Measurements from ENCODE around the gene ARHGAP26.

ARHGAP26 gene

GRCh38 chr5:143064218-143064641 is 294.1 kb downstream of the ARHGAP26 start:
- DNase-seq (ENCODE audit: low spot score) = no peak

DNA sequence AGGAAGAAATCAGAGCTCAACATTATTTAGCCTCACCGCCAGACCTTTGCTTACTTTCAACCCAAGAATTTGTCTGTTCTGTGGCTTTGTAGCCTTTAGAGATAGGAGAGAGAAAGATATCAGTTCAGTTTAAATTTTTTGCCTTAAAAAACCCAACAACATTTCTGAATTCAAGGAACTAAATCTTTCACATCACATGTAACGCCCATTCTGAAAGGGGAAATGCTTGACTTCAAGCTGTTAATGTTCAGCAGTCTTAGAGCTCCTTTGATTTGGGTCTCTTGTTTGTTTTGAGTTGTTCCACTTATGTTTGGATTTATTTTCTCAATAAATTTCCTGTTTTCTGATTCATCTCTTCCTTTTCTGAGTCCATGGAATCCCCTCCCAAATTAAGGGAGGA is 294.5 kb downstream of the ARHGAP26 start:
- DNase-seq (ENCODE audit: low spot score) = no peak

- DNase-seq (ENCODE audit: low spot score) = no peak
These were observed 295.2 kb downstream of the ARHGAP26 start for GRCh38 chr5:143065185-143065965.

- no peak for DNase-seq (ENCODE audit: low spot score)
These were observed 295.9 kb downstream of the ARHGAP26 start for GRCh38 chr5:143065996-143066522.

GRCh38 chr5:143066556-143067281 is 296.5 kb downstream of the ARHGAP26 start:
- DNase-seq (ENCODE audit: low spot score) = no peak

DNA sequence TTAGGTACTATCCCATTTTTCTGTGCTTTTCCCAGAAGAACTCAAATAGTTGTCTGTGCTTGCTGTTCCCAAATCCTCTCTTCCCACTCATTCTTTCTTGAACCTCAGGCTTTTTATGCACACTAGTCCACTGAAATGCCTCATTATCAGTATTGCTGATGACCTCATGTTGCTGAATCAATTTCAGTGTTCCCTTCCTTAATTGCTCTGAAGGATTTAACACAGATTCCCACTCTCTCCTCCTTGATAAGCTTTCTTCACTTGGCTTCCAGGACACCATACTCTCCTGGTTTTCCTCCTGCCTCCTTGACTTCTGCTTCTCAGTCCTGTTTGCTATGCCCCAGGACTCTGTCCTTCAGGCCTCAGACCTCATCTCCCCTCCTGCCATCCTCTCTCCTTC is 298.5 kb downstream of the ARHGAP26 start:
- DNase-seq (ENCODE audit: low spot score) = no peak

GRCh38 chr5:143071927-143072326 is 301.8 kb downstream of the ARHGAP26 start:
- no peak for DNase-seq (ENCODE audit: low spot score)

DNA sequence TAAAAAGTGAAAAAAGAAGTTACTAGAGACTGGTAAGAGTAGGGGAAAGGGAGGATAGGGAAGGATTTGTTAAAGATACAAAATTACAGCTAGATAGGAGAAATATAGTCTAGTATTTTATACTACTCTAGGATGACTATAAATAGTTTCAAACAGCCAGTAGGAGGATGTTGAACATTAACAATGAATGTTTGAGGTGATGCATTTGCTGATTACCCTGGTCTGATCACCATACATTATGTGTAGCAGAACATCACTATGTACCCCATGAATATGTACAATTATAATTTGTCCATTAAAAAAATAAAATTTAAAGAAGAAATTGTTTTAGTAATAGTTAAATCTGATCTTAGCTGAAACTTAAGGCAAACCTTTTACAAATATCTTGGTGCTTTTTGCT is 302.6 kb downstream of the ARHGAP26 start:
- no peak for DNase-seq (ENCODE audit: low spot score)

DNA sequence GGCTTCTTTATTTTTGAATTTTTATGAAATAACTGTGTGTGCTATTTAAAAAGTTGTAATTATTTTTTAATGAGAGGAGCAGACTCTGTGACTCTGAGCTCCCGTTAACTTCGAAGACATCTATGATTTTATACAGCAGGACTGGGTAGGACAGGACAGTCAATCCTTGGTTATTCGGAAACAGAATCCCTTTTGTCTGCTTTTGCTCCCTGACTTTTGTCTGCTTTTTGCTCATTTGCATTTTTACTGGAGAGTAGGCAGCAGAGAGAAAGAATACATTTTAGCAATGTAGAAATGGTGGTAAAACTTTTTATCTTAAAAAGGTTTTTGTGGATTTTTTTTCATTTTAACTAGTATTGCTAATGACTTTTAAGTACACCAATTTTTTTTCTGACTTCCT is 303.6 kb downstream of the ARHGAP26 start:
- DNase-seq (ENCODE audit: low spot score) = no peak

DNA sequence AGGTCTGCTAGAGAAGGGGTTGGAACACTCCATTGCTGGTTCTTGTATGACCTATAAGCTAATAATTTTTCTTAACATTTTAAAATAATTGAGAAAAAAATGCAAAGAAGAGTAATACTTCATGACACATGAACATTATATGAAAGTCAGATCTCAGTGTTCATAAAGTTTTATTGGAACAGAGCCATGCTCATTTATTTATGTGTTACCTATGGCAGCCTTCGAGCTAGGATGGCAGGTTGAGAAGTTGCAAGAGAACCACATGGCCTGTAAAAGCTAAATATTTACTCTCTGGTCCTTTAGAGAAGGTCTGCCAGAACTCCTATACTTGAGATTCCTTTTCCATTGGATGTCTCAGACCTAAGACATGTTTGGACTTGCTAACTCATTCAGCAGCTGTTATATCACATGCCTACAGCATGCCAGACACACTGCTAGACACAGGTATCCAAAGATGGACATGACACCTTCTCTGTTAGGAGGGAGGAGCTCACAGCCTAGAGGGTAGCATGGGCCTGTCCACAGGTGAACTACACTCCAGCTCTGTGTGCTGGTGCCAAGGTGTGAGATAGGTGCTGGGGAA is 304.3 kb downstream of the ARHGAP26 start:
- DNase-seq (ENCODE audit: low spot score) = no peak

DNA sequence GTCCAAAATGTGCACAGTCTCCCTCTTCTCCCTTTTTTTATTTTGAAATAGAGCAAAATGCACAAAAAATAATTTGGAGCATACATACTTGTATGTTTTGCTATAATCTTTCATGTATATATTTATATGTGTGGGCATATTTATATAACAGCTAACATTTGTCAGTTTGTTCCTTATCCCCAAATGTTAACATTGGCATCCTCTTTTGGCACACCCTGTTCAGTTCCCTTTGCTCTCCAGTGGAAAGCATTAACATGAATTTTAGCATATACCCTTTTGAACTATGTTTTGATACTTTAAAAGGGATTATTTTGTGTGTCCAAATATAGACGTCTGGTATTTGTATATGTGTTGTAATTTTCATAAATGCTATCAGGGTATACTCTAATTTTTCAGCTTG is 306.2 kb downstream of the ARHGAP26 start:
- no peak for DNase-seq (ENCODE audit: low spot score)

DNA sequence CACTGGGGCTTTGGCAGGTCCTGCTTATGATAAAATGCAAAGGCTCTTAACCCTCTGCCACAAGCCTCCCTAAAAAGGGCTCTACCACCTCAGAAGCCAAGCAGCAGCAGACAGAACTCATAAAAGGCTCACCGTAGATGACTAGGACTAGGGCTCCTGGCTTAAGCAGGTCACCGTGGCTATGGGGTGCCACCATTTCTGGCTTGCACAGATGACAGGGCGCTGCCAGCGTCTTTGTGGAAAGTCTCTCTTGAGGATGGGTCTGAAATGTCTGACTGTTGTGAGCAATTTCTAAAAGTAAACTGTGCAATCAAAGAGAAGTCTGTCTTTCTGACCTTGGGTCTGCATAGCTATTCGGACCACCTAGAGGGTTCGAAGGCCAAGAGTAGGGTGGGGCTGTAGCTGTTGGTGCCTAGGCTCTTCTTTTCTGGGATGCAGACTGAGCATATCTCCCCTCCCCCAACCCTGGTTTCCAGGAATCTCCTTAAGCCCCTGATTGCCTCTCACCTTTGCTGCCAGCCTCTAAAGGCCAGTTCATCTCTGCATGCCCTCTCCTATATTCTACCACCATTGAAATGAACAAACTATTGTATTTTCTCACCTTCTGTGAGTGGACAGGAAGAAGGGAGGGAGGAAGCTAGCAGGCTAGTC is 307.4 kb downstream of the ARHGAP26 start:
- DNase-seq (ENCODE audit: low spot score) = no peak

GRCh38 chr5:143078313-143078712 is 308.1 kb downstream of the ARHGAP26 start:
- no peak for DNase-seq (ENCODE audit: low spot score)

GRCh38 chr5:143078971-143079370 is 308.8 kb downstream of the ARHGAP26 start:
- DNase-seq (ENCODE audit: low spot score) = no peak

DNA sequence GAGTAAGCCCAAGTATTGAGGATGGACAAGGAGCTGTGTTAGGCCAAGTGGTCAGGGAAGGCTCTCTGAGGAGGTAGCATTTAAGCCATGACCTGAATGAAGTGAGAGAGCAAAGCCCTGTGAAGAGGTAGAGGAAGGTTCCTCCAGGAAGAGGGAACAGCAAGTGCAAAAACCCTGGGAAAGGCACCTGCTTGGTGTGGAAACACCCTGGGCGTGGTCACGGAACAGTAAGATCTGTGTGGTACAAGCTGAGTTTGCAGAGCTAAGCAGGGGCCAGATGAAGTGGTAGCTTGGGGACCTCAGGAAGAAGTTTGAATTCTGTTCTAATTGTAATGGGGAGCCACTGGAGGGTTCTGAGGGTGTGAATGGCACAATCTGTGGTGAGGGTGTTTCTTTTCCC is 310.2 kb downstream of the ARHGAP26 start:
- no peak for DNase-seq (ENCODE audit: low spot score)

- no peak for DNase-seq (ENCODE audit: low spot score)
These were observed 310.8 kb downstream of the ARHGAP26 start for GRCh38 chr5:143080982-143081381.

GRCh38 chr5:143083006-143083405 is 312.8 kb downstream of the ARHGAP26 start:
- no peak for DNase-seq (ENCODE audit: low spot score)

DNA sequence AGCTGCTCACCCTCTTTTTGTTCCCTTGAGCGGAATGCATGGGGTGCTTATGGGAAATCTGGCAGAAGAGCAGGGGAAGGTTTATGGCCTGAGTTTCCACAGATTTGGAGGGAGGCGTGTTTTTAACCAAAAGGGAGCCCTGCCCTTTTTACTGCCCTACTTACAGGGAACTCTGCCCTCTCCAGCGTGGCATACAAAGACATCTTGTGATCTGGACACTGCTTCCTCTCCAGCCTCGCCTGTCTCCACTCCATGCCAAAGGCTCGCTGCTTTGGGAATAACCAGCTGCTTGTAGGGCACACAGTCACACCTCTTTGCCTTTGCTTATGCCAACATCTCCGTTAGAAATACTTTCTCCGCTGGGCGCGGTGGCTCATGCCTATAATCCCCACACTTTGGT is 314.2 kb downstream of the ARHGAP26 start:
- no peak for DNase-seq (ENCODE audit: low spot score)

GRCh38 chr5:143085319-143085917 is 315.2 kb downstream of the ARHGAP26 start:
- no peak for DNase-seq (ENCODE audit: low spot score)

GRCh38 chr5:143086546-143086907 is 316.4 kb downstream of the ARHGAP26 start:
- DNase-seq (ENCODE audit: low spot score) = no peak

- no peak for DNase-seq (ENCODE audit: low spot score)
These were observed 316.9 kb downstream of the ARHGAP26 start for GRCh38 chr5:143086908-143087637.
